HEK293 (cell line): Measurements from ENCODE around the gene ALDH4A1.

Experiments used
- CTCF ChIA-PET: fragments of 350-600 bp; formaldehyde crosslinking; extraction: SDS; loops from one replicate; lab custom pipeline; 2021; ENCODE audit warnings: antibody characterized with exemption; lab: Yijun Ruan, JAX
- POLR2A ChIA-PET: fragments of 300-600 bp; formaldehyde crosslinking; extraction: SDS; loops from one replicate; lab custom pipeline; 2020; ENCODE audit warnings: antibody characterized with exemption, inconsistent platforms; lab: Yijun Ruan, JAX
- H3K27ac ChIP-seq: fragments of 200-500 bp; sonication (Bioruptor generic); 2 replicates; pipeline ENCODE4 v1.5.1; 2014; ENCODE audit warnings: low read depth, low read length, control low read depth, inconsistent platforms; ENCODE audit errors: extremely low read depth
- H3K36me3 ChIP-seq, 2 experiments: fragments of 200-500 bp in 1 of 2; sonication (Bioruptor generic) in 1 of 2; 1 replicate in 1 of 2; 2 replicates in 1 of 2; pipeline ENCODE4 v1.5.1; 2014 to 2017; ENCODE audit warnings: inconsistent platforms in 2 of 2, low read length in 2 of 2; ENCODE audit not compliant: control insufficient read depth in 2 of 2, insufficient read depth in 1 of 2
- H3K4me1 ChIP-seq: fragments of 200-500 bp; sonication (Bioruptor generic); 2 replicates; pipeline ENCODE4 v1.5.1; 2014; ENCODE audit warnings: mild to moderate bottlenecking, low read length, inconsistent platforms; ENCODE audit not compliant: control insufficient read depth, insufficient read depth
- H3K4me3 ChIP-seq: 2 replicates; pipeline ENCODE4 v1.5.1; 2011; ENCODE audit warnings: low read depth, mild to moderate bottlenecking, control low read depth, low read length, moderate library complexity
- H3K9me3 ChIP-seq: fragments of 200-500 bp; sonication (Bioruptor generic); 2 replicates; pipeline ENCODE4 v1.5.1; 2014; ENCODE audit warnings: low read depth, low read length, inconsistent platforms; ENCODE audit not compliant: control insufficient read depth, insufficient read depth
- BCL11B ChIP-seq: fragments of 450-650 bp; formaldehyde crosslinking; IDR thresholded peaks from 2 replicates; pipeline ENCODE4 v1.5.1; 2016; ENCODE audit warnings: low read depth, missing biosample characterization, missing genetic modification characterization
- BCL6B ChIP-seq: fragments of 450-650 bp; formaldehyde crosslinking; IDR thresholded peaks from 2 replicates; pipeline ENCODE4 v1.5.1; 2017; ENCODE audit warnings: missing biosample characterization, missing genetic modification characterization
- INSM2 ChIP-seq: fragments of 450-650 bp; formaldehyde crosslinking; IDR thresholded peaks from 2 replicates; pipeline ENCODE4 v1.5.1; 2016; ENCODE audit warnings: missing biosample characterization, missing genetic modification characterization
- KLF17 ChIP-seq: fragments of 450-650 bp; formaldehyde crosslinking; IDR thresholded peaks from 2 replicates; pipeline ENCODE4 v1.5.1; 2016; ENCODE audit warnings: missing biosample characterization, missing genetic modification characterization
- PATZ1 ChIP-seq: fragments of 450-650 bp; formaldehyde crosslinking; IDR thresholded peaks from 2 replicates; pipeline ENCODE4 v1.5.1; 2016; ENCODE audit warnings: missing biosample characterization, missing genetic modification characterization
- PRDM10 ChIP-seq: fragments of 450-650 bp; formaldehyde crosslinking; IDR thresholded peaks from 2 replicates; pipeline ENCODE4 v1.5.1; 2016; ENCODE audit warnings: missing biosample characterization, missing genetic modification characterization
- TSHZ1 ChIP-seq: fragments of 450-650 bp; formaldehyde crosslinking; IDR thresholded peaks from 2 replicates; pipeline ENCODE4 v1.5.1; 2016; ENCODE audit warnings: missing biosample characterization, missing genetic modification characterization, borderline replicate concordance
- ZNF133 ChIP-seq: fragments of 450-650 bp; formaldehyde crosslinking; IDR thresholded peaks from 2 replicates; pipeline ENCODE4 v1.5.1; 2016; ENCODE audit warnings: missing biosample characterization, missing genetic modification characterization
- ZNF175 ChIP-seq: fragments of 450-650 bp; formaldehyde crosslinking; IDR thresholded peaks from 2 replicates; pipeline ENCODE4 v1.5.1; 2016; ENCODE audit warnings: missing biosample characterization, missing genetic modification characterization
- ZNF223 ChIP-seq: fragments of 450-650 bp; formaldehyde crosslinking; IDR thresholded peaks from 2 replicates; pipeline ENCODE4 v1.5.1; 2016; ENCODE audit warnings: missing biosample characterization, missing genetic modification characterization
- ZNF248 ChIP-seq: fragments of 450-650 bp; formaldehyde crosslinking; IDR thresholded peaks from 2 replicates; pipeline ENCODE4 v1.5.1; 2017; ENCODE audit warnings: missing biosample characterization, missing genetic modification characterization
- ZNF350 ChIP-seq: fragments of 450-650 bp; formaldehyde crosslinking; IDR thresholded peaks from 2 replicates; pipeline ENCODE4 v1.5.0; 2017; ENCODE audit warnings: missing biosample characterization, mild to moderate bottlenecking, missing genetic modification characterization
- ZNF629 ChIP-seq: fragments of 450-650 bp; formaldehyde crosslinking; IDR thresholded peaks from 2 replicates; pipeline ENCODE4 v1.5.1; 2017; ENCODE audit warnings: missing biosample characterization, missing genetic modification characterization
- ZNF664 ChIP-seq: fragments of 450-650 bp; formaldehyde crosslinking; IDR thresholded peaks from 2 replicates; pipeline ENCODE4 v1.5.1; 2016; ENCODE audit warnings: missing biosample characterization, missing genetic modification characterization
- ZNF692 ChIP-seq: fragments of 450-650 bp; formaldehyde crosslinking; IDR thresholded peaks from 2 replicates; pipeline ENCODE4 v1.5.1; 2016; ENCODE audit warnings: missing biosample characterization, missing genetic modification characterization
- ZNF791 ChIP-seq: fragments of 450-650 bp; formaldehyde crosslinking; IDR thresholded peaks from 2 replicates; pipeline ENCODE4 v1.5.1; 2016; ENCODE audit warnings: missing biosample characterization, missing genetic modification characterization
- ZNF837 ChIP-seq: fragments of 450-650 bp; formaldehyde crosslinking; IDR thresholded peaks from 2 replicates; pipeline ENCODE4 v1.5.1; 2016; ENCODE audit warnings: missing biosample characterization, missing genetic modification characterization

The ALDH4A1 gene

GRCh38 chr1:18874036-18874435 lies 28.3 kb downstream of the ALDH4A1 start (continued):
- TF ChIP-seq KLF17 (no peak), INSM2 (tag by site-specific recombination) (no peak), ZNF175 (tag by site-specific recombination) (no peak)
- TF ChIP-seq, all 188 proteins: peak for 0

GRCh38 chr1:18872071-18872611 lies 30.2 kb downstream of the ALDH4A1 start:
- POLR2A ChIA-PET, result no interaction called here

More at GRCh38 chr1:18872071-18872611, 30.2 kb downstream of the ALDH4A1 start:
- Histone ChIP-seq H3K36me3 (no peaks in the 10 kb centered on the region), H3K4me3 (no peak overlapping the region), H3K4me1 (no peaks in the 10 kb centered on the region), H3K27ac (no peak overlapping the region), H3K9me3 (no peaks in the 10 kb centered on the region)
- TF ChIP-seq ZNF223, result no peak
- TF ChIP-seq TSHZ1 (tag by site-specific recombination), result no peak
- TF ChIP-seq ZNF629 (tag by site-specific recombination), result no peak
- TF ChIP-seq BCL6B, result no peak
- no peak for TF ChIP-seq ZNF350 (tag by site-specific recombination)
- TF ChIP-seq PATZ1 (tag by site-specific recombination), result no peak
- TF ChIP-seq ZNF248 (tag by site-specific recombination), result no peak
- no peak for TF ChIP-seq ZNF692 (tag by site-specific recombination)
- no peak for TF ChIP-seq BCL11B (tag by site-specific recombination)
- no peak for TF ChIP-seq ZNF133 (tag by site-specific recombination)
- no peak for TF ChIP-seq ZNF837
- TF ChIP-seq PRDM10 (tag by site-specific recombination), result no peak
- no peak for TF ChIP-seq ZNF664 (tag by site-specific recombination)
- TF ChIP-seq ZNF791 (tag by site-specific recombination), result no peak
- CTCF ChIA-PET, result interaction anchor here (0.7 kb wide), 1 partner anchor 12 kb away, joined by 3 read pairs; no protein-coding TSS in a partner anchor
